HL-60 (cell line): ENCODE results near the gene PTPN7.

Experiments used
- CTCF ChIP-seq: IDR thresholded peaks from one replicate; pipeline ENCODE4 v1.5.1; 2011; ENCODE audit warnings: low read length, control low read depth, inconsistent platforms; ENCODE audit not compliant: insufficient read depth
- POLR2AphosphoS5 ChIP-seq: IDR thresholded peaks from 2 replicates; pipeline ENCODE4 v1.6.1; 2012; ENCODE audit warnings: low read depth
- SPI1 ChIP-seq: IDR thresholded peaks from 2 replicates; pipeline ENCODE4 v1.6.1; 2012; ENCODE audit warnings: low read depth, mild to moderate bottlenecking, borderline replicate concordance
- TF ChIP-seq, protein P1 (sequence below): IDR thresholded peaks from 2 replicates; pipeline ENCODE4 v1.6.1; 2012; ENCODE audit warnings: low read depth; ENCODE audit not compliant: insufficient replicate concordance

DNA sequence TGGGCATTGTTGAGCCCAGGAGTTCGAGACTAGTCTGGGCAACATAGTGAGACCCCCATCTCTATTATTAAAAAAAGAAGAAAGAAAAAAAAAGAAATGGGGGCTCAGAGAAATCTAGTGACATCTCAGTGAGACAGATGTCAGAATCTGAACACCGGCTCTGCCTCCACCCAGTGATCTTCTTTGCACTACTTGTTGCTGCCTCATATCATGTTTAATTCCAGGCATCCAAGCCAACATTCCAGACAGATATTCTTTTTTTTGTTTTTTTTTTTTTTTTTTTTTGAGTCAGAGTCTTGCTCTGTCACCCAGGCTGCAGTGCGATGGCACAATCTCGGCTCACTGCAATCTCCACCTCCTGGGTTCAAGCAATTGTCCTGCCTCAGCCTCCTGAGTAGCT is 10.8 kb downstream of the PTPN7 start:
- no peak for TF ChIP-seq POLR2AphosphoS5
- no peak for TF ChIP-seq CTCF
- no peak for TF ChIP-seq SPI1
- TF ChIP-seq, protein P1, sequence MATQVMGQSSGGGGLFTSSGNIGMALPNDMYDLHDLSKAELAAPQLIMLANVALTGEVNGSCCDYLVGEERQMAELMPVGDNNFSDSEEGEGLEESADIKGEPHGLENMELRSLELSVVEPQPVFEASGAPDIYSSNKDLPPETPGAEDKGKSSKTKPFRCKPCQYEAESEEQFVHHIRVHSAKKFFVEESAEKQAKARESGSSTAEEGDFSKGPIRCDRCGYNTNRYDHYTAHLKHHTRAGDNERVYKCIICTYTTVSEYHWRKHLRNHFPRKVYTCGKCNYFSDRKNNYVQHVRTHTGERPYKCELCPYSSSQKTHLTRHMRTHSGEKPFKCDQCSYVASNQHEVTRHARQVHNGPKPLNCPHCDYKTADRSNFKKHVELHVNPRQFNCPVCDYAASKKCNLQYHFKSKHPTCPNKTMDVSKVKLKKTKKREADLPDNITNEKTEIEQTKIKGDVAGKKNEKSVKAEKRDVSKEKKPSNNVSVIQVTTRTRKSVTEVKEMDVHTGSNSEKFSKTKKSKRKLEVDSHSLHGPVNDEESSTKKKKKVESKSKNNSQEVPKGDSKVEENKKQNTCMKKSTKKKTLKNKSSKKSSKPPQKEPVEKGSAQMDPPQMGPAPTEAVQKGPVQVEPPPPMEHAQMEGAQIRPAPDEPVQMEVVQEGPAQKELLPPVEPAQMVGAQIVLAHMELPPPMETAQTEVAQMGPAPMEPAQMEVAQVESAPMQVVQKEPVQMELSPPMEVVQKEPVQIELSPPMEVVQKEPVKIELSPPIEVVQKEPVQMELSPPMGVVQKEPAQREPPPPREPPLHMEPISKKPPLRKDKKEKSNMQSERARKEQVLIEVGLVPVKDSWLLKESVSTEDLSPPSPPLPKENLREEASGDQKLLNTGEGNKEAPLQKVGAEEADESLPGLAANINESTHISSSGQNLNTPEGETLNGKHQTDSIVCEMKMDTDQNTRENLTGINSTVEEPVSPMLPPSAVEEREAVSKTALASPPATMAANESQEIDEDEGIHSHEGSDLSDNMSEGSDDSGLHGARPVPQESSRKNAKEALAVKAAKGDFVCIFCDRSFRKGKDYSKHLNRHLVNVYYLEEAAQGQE, result no peak
